Motor neuron (in vitro differentiated cells): ENCODE measurements around the gene STXBP4. TPM values are rescaled to one million over a fixed set of nuclear protein-coding genes. Genes with fewer than 3 reads are reported as not detected.
A peak's percentile ranks its signal among the peaks of the same experiment; 100 is the strongest.

Experiments
- ATAC-seq, 8 experiments: fragments of 200-7000 bp; cut with Tn5 transposase; replicated peaks in 6 of 8; 2 replicates each; pipeline ENCODE4 v1.8.0; 2021; ENCODE audit warnings: mild to moderate bottlenecking in 8 of 8, moderate library complexity in 8 of 8
- H3K27ac ChIP-seq, 2 donors: fragments of 250-450 bp; sonication (Bioruptor Pico); 2 replicates each; pipeline ENCODE4 v1.9.0; 2021; ENCODE audit warnings: antibody characterized with exemption in 2 of 2, mild to moderate bottlenecking in 2 of 2, moderate library complexity in 1 of 2
- H3K4me1 ChIP-seq, 2 donors: fragments of 250-450 bp; sonication (Bioruptor Pico); replicated peaks in 1 of 2; 2 replicates each; pipeline ENCODE4 v1.6.1; 2021; ENCODE audit warnings: antibody characterized with exemption in 2 of 2, mild to moderate bottlenecking in 2 of 2, moderate library complexity in 1 of 2
- H3K4me3 ChIP-seq, 5 donors: fragments of 250-450 bp; sonication (Bioruptor Pico); 2 replicates each; pipeline ENCODE4 v1.9.0; 2021; ENCODE audit warnings: antibody characterized with exemption in 5 of 5, mild to moderate bottlenecking in 5 of 5, moderate library complexity in 4 of 5
- WGBS, 10 experiments: fragments of 450-650 bp; shearing (Covaris generic); methylation state at CpG; one replicate each; pipeline ENCODE4 v1.0.0; 2022; 5-methylcytosine and 5-hydroxymethylcytosine counted together
- in situ Hi-C, 9 experiments: fragments of 400-800 bp; cut with MboI; loops; one replicate each; pipeline ENCODE4 v1.15.0; 2021; ENCODE audit warnings: low sequenced_read_pairs in 9 of 9, low pct_unique_long_range_greater_than_20kb in 2 of 9; ENCODE audit not compliant: unreplicated experiment in 9 of 9
- total RNA-seq, 8 experiments: library from RNA; unstranded; fragments of 300-600 nt; gene quantifications; 2 replicates each; pipeline versions ENCODE4 v1.2.3 to v1.2.4, GENCODE V29; 2022

Gene STXBP4
- total RNA-seq, 8 experiments from 2014 or later, result 9.3 to 37.2 (median 15.7) TPM

- no peak overlapping the region for H3K4me3 ChIP-seq
- in situ Hi-C loops, result no loop called here
- ATAC-seq, result no peak
- no peak overlapping the region for H3K27ac ChIP-seq
- WGBS, 10 experiments, result 60 to 100% (median 80%) methylated on average over 1 of the region's 1 CpG; no CpG with 5 or more reads in 3 of the 10 experiments
- H3K4me1 ChIP-seq, result no peaks in the 10 kb centered on the region
Observed at GRCh38 chr17:55210292-55210691, 241.7 kb downstream of the STXBP4 start.

- no peak overlapping the region for H3K27ac ChIP-seq
- 90 to 100% (median 100%) methylated on average over 1 to 3 of the region's 5 CpGs; no CpG with 5 or more reads in 5 of the 10 experiments for WGBS, 10 experiments
- no peaks in the 10 kb centered on the region for H3K4me1 ChIP-seq
- in situ Hi-C loops, result no loop called here
- no peak for ATAC-seq
- H3K4me3 ChIP-seq, result no peak overlapping the region
Observed at GRCh38 chr17:55212880-55213279, 244.3 kb downstream of the STXBP4 start.

- WGBS, 10 experiments, result 53 to 100% (median 93%) methylated on average over 1 to 3 of the region's 3 CpGs; no CpG with 5 or more reads in 2 of the 10 experiments
- no peak overlapping the region for H3K4me3 ChIP-seq
Observed at GRCh38 chr17:55215711-55216110, 247.1 kb downstream of the STXBP4 start.

GRCh38 chr17:55216888-55217287, 248.3 kb downstream of the STXBP4 start:
- no peak overlapping the region for H3K27ac ChIP-seq
- 4 to 100% (median 72%) methylated on average over 1 to 3 of the region's 3 CpGs for WGBS, 10 experiments
- ATAC-seq, result peak in 2 of 8 experiments; percentile 46 to 56
- no peak overlapping the region for H3K4me3 ChIP-seq
- in situ Hi-C loops, result no loop called here
- no peaks in the 10 kb centered on the region for H3K4me1 ChIP-seq

More at GRCh38 chr17:55215711-55216110, 247.1 kb downstream of the STXBP4 start:
- ATAC-seq, result no peak
- no peaks in the 10 kb centered on the region for H3K4me1 ChIP-seq
- H3K27ac ChIP-seq, result no peak overlapping the region
- in situ Hi-C loops, result no loop called here

DNA sequence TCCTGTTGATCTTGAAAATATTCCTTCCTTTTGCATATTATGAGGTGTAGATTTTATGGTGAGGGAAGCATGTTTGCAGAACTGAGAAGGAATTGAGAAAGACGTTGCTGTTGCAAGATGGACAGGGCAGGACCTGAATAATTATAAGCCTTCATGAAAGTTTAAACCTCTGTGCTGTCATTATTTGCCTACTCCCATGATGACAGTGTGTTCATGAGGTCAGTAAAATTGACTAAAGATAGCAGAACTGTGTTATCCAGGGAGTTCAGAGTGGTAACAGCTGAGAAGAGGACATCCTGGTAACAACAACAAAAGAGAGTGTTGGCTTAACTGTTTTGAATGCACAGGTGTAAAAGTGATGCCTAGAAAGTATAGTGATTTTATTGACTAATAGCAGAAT, 250.9 kb downstream of the STXBP4 start:
- Histone ChIP-seq H3K4me1 (no peaks in the 10 kb centered on the region), H3K4me3 (no peak overlapping the region), H3K27ac (no peak overlapping the region)
- in situ Hi-C loops, result no loop called here
- 0 to 80% (median 27%) methylated on average over 1 of the region's 1 CpG; no CpG with 5 or more reads in 4 of the 10 experiments for WGBS, 10 experiments
- peak in 2 of 8 experiments; percentile 77 to 84 for ATAC-seq

DNA sequence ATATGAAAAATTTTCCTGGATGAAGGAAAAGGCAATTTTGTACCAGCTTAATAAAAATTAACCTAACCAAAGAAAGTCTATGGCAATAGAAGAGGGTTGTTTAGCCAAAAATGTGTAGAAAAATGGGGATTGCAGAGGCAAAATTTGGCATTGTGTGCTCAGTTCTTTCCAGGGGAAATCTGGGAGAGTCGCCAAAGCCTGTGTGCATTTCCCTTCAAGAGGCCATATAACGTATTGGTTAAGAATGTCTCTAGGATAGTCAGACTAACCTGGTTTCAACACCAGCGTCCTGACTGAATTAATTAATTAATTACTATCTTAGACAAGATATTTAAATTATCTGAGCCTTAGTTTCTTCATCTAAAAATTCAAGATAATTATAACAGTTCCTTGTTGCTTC, 251.4 kb downstream of the STXBP4 start:
- in situ Hi-C loops, result no loop called here
- Histone ChIP-seq H3K4me1 (no peaks in the 10 kb centered on the region), H3K4me3 (no peak overlapping the region), H3K27ac (no peak overlapping the region)
- no peak for ATAC-seq
- 7 to 100% (median 67%) methylated on average over 1 to 3 of the region's 3 CpGs for WGBS, 10 experiments

Other genes with a start within 250 kb of the STXBP4 start
- gene TOM1L1, start 67.9 kb upstream of the STXBP4 start, total RNA-seq, result 10 to 100 TPM in 5 of 8 experiments, 1 to 10 TPM in 3; 5.0 to 51.3 (median 14.9) TPM
- gene COX11, start 111 bp upstream of the STXBP4 start, total RNA-seq, result 10 to 100 TPM; 56.2 to 98.7 (median 66.9) TPM